Activated CD4-positive, alpha-beta T cell treated with anti-CD3 and anti-CD28 coated beads, Interleukin-2, amount 50 U/mL, for 24 hours (primary cell): ENCODE measurements around the gene CD34.

Experiments
- DNase-seq, 2 donors: peaks; one replicate each; pipeline ENCODE4 v3.0.0-alpha.2; 2020; ENCODE audit warnings: low read depth in 1 of 2, low spot score in 1 of 2

Gene CD34

DNA sequence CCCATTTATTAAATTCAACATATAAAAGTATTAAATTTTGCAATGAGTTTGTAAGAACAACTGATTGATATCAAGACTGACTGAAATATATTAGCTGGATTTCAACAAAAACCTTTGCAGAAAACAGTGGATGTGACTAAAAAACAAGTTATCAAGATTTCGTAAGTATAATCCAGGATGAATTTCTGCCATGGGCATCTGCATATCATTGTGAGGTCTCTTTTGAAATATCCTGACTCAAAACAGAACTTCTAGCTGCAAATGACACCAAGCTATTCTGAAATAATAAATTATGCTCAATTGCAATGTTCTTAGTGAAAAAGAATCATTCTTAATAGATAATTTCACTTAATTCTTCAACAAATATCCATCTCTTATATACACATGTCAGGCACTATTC, 52.6 kb downstream of the CD34 start:
- no peak for DNase-seq

- no peak for DNase-seq
Observed at GRCh38 chr1:207857447-207857846, 53.5 kb downstream of the CD34 start.

- no peak for DNase-seq
Observed at GRCh38 chr1:207856276-207857023, 54.5 kb downstream of the CD34 start.

- DNase-seq, result no peak
Observed at GRCh38 chr1:207854001-207854400, 56.9 kb downstream of the CD34 start.

DNA sequence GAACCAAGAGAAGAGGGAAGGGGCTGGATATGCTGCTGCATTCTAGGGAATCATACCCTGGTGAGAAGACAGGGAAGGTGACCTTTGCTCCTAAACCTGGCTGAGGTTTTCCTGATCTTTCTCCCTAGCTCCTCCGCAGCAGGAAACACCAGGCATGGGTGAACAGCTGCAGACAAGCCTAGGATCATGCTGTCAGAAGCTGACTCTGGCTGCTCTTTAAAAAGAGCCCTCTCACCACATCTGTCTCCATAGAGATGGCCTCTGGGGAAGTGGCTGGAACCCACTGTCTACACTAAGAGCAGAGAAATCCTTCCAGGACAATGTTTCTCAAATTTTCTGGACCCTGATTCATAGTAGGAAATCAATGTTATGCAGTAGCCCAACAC, 57.6 kb downstream of the CD34 start:
- DNase-seq, result no peak

- no peak for DNase-seq
Observed at GRCh38 chr1:207852576-207853371, 58.2 kb downstream of the CD34 start.

- DNase-seq, result no peak
Observed at GRCh38 chr1:207851696-207852095, 59.2 kb downstream of the CD34 start.

GRCh38 chr1:207850621-207851407, 60.1 kb downstream of the CD34 start:
- no peak for DNase-seq

- DNase-seq, result no peak
Observed at GRCh38 chr1:207849646-207850045, 61.3 kb downstream of the CD34 start.

GRCh38 chr1:207849016-207849415, 61.9 kb downstream of the CD34 start:
- no peak for DNase-seq

DNA sequence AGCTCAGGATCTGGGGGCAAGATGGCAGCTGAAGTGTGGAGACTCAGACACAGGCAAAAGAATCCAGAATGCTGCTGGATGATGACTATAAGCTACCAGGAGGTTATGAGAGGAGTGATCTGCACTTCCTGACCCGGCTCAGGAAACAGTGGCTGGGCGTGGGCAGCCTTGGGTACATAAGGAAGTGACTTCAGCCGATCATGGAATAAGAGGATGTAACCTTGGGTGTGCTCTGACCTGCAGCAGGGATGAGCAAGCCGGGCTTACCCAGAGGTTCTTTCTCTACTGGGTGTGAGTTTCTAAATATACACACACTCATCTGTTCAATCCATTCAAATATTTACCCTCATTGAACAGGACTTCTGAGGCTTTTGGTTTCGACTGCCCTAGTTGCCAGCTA, 62.7 kb downstream of the CD34 start:
- DNase-seq, result no peak

DNA sequence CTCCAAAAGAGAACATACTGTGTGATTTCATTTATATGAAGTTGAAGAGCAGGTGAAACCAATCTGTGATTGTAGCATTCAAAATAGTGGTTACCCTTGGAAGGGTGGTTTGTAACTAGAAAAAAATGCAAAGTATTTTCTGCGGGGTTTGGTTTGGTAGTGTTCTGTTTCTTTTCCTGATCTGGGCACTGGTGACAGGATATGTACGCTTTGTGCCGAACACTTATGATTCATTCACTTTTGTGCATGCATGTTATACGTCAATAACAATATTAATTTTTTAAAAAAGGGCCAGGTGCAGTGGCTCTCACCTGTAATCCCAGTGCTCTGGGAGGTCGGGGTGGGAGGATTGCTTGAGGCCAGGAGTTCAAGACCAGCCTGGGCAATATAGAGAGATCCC, 63.8 kb downstream of the CD34 start:
- DNase-seq, result no peak

DNA sequence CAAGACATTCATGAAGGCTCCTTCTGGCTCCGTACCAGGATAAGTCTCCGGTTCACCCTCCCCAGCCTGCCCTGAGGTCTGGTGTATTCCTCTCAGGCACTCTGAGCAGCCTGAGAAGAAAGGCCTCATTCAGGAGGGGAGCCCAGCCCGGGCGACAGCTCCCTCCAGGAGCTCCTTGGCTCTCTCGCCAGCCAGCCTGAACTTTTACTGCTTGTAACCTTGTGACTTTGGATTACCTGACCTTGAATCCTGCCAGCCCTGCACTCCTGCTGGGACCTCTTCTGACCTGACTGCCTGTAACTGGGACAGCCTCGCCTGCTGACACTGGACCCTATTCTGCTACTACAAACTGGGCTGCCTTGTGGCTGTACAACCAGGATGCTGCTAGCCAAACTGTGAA, 65.8 kb downstream of the CD34 start:
- no peak for DNase-seq

- no peak for DNase-seq
Observed at GRCh38 chr1:207844371-207844770, 66.6 kb downstream of the CD34 start.

GRCh38 chr1:207842506-207842905, 68.4 kb downstream of the CD34 start:
- no peak for DNase-seq

- no peak for DNase-seq
Observed at GRCh38 chr1:207841901-207842300, 69.0 kb downstream of the CD34 start.

DNA sequence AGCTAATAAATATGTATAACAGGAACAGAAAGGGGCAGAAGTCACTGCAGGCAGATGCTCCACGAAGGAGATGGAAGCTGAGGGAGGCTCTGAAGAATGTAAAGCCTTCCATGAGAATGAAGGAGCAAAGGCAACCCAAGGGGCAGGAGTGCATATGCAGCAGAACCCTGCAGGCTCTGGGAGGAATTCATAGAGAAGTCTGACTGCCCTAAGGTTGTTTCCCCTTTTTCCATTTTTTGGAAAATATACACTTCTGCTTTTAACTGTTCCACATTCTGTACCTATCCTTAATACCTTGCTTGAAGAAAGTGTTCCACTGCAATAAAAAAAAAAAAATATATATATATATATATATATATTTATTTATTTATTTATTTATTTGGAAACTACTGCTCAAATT, 69.6 kb downstream of the CD34 start:
- DNase-seq, result no peak

DNA sequence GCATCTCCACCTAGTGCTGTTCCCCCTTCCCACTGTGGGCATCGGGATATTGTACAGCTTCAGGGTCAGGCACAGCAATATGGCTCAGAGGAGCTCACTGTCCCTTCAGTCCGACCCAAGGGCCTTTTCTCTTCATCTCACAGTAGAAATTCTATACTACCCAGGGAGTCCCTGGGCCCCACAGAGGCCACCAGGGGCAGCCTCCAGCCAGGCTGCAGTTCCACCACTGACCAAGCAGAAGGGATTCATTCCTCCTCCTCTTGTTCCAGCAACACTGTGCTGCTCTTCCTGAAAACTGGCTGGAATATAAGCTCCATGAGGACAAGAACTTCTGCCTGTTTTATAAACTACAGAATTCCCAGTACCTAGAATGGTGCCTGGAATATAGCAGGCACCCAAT, 70.5 kb downstream of the CD34 start:
- DNase-seq, result no peak

GRCh38 chr1:207839083-207839413, 71.9 kb downstream of the CD34 start:
- DNase-seq, result no peak

DNA sequence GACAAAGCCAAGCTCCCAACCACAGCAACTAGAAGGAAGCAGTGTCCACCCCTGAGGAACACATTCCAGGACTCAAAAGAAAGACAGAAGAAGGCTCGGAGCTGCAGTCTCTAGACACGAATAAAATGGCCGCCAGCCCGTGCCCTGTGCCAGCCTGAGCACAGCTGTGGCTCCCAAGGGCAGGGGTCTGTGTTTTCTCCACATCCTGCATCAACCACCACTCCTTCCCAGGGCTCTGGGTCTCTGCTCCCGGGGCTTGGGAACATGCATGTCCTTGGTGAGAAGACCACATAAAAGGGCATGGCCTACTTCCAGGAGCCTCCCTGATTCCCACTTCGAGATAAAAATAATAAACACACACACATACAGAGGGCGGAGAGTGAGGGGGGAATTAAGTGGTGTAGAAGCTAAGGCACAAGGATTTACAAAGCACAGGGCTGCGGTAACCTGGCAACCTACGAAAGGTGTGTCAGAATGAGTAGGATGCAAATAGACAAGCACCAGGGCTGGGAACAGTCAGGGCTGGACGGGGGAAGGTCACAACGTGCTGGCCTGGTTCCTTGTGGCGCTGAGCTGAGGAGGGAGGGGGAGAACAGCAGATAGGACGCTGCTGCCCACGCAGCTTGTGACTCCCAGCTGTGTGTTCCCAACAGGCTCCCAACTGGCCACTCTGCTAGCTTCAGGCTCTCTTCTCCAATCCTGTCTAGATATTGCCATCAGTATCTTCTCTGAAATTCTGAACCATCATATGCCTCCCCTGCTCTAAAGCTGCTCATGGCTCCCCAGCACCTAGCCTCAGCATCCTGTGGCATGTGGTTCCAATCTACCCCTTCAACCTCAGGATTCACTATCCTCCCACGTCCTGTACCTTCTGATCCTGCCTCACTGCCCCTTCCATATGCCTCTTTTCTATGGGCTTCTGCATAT, 72.5 kb downstream of the CD34 start:
- no peak for DNase-seq

GRCh38 chr1:207837673-207838072, 73.3 kb downstream of the CD34 start:
- no peak for DNase-seq
